Activated CD8-positive, alpha-beta T cell treated with anti-CD3 and anti-CD28 coated beads for 36 hours (primary cell): ENCODE results near the gene CD22. TPM values are rescaled to one million over a fixed set of nuclear protein-coding genes. Genes with fewer than 3 reads are reported as not detected.

Source experiments
- ATAC-seq: fragments of 200-7000 bp; cut with Tn5 transposase; one replicate; pipeline ENCODE4 v1.10.0; 2021; ENCODE audit warnings: mild to moderate bottlenecking, moderate library complexity
- CTCF ChIA-PET: fragments of 350-600 bp; sonication (Branson Sonifier 250); formaldehyde crosslinking; loops from one replicate; lab custom pipeline; 2021; ENCODE audit warnings: antibody characterized with exemption; lab: Charles Lee
- POLR2A ChIA-PET: fragments of 350-600 bp; sonication (Branson Sonifier 250); formaldehyde crosslinking; loops from one replicate; lab custom pipeline; 2021; ENCODE audit warnings: antibody characterized with exemption; lab: Charles Lee
- DNase-seq: peaks from one replicate; pipeline ENCODE4 v3.0.0-alpha.2; 2020
- H3K27ac Mint-ChIP-seq: one replicate; pipeline ENCODE4 v1.8.0; 2021; ENCODE audit warnings: mild to moderate bottlenecking, mixed read lengths
- H3K27me3 Mint-ChIP-seq: one replicate; pipeline ENCODE4 v1.8.0; 2021; ENCODE audit warnings: mixed read lengths
- H3K36me3 Mint-ChIP-seq: one replicate; pipeline ENCODE4 v1.8.0; 2021; ENCODE audit warnings: low read depth, mixed read lengths
- H3K4me1 Mint-ChIP-seq: one replicate; pipeline ENCODE4 v1.8.0; 2021; ENCODE audit warnings: low read depth, mixed read lengths
- H3K4me3 Mint-ChIP-seq: one replicate; pipeline ENCODE4 v1.8.0; 2021; ENCODE audit warnings: mild to moderate bottlenecking, moderate library complexity, mixed read lengths
- H3K9me3 Mint-ChIP-seq: one replicate; pipeline ENCODE4 v1.8.0; 2021; ENCODE audit warnings: mixed read lengths
- CTCF ChIP-seq: fragments of 200-600 bp; IDR thresholded peaks from one replicate; pipeline ENCODE4 v1.8.0; 2022; ENCODE audit warnings: antibody characterized with exemption, mild to moderate bottlenecking
- intact Hi-C: fragments of 100-400 bp; cut with micrococcal nuclease; formaldehyde crosslinking; loops from one replicate; pipeline ENCODE4 v1.10.0; 2022
- total RNA-seq, 2 experiments: library from RNA; stranded (reverse); gene quantifications; one replicate each; pipeline ENCODE4 v1.2.3, GENCODE V29; 2021

The CD22 gene
- total RNA-seq, 2 experiments from 2014 or later = 2.3 to 2.8 TPM

- CTCF ChIA-PET = no interaction called here
- no peak for DNase-seq
- H3K4me3 Mint-ChIP-seq = no peak overlapping the region
Measured at GRCh38 chr19:35365303-35365702, 36.3 kb downstream of the CD22 start.

GRCh38 chr19:35368378-35368777, 39.4 kb downstream of the CD22 start:
- CTCF ChIA-PET = no interaction called here
- no peak overlapping the region for H3K4me3 Mint-ChIP-seq
- no peaks in the 10 kb centered on the region for H3K36me3 Mint-ChIP-seq
- ATAC-seq (no peak), DNase-seq (no peak)
- H3K27ac Mint-ChIP-seq = no peak overlapping the region
- peaks cover 2% of the 10 kb centered on the region for H3K4me1 Mint-ChIP-seq
- H3K27me3 Mint-ChIP-seq = peaks cover 3% of the 10 kb centered on the region
- H3K9me3 Mint-ChIP-seq = no peaks in the 10 kb centered on the region
- intact Hi-C loops = no loop called here
- TF ChIP-seq CTCF = no peak
- POLR2A ChIA-PET = no interaction called here

More at GRCh38 chr19:35365303-35365702, 36.3 kb downstream of the CD22 start:
- H3K27ac Mint-ChIP-seq = no peak overlapping the region
- no peaks in the 10 kb centered on the region for H3K9me3 Mint-ChIP-seq
- no peaks in the 10 kb centered on the region for H3K36me3 Mint-ChIP-seq
- peaks cover 2% of the 10 kb centered on the region for H3K4me1 Mint-ChIP-seq
- intact Hi-C loops = no loop called here
- no peak for ATAC-seq
- H3K27me3 Mint-ChIP-seq = peaks cover 3% of the 10 kb centered on the region
- no peak for TF ChIP-seq CTCF
- POLR2A ChIA-PET = no interaction called here

GRCh38 chr19:35369522-35369921, 40.5 kb downstream of the CD22 start:
- no peak overlapping the region for H3K4me3 Mint-ChIP-seq
- H3K36me3 Mint-ChIP-seq = no peaks in the 10 kb centered on the region
- TF ChIP-seq CTCF = no peak
- H3K27ac Mint-ChIP-seq = no peak overlapping the region
- H3K27me3 Mint-ChIP-seq = peaks cover 3% of the 10 kb centered on the region
- no peak for DNase-seq
- ATAC-seq = no peak
- POLR2A ChIA-PET = no interaction called here
- H3K9me3 Mint-ChIP-seq = no peaks in the 10 kb centered on the region
- CTCF ChIA-PET = no interaction called here
- intact Hi-C loops = no loop called here
- H3K4me1 Mint-ChIP-seq = peaks cover 6% of the 10 kb centered on the region

- ChIA-PET CTCF (no interaction called here), POLR2A (no interaction called here)
- Mint-ChIP-seq H3K27me3 (peaks cover 3% of the 10 kb centered on the region), H3K9me3 (no peaks in the 10 kb centered on the region), H3K36me3 (no peaks in the 10 kb centered on the region), H3K4me1 (peaks cover 15% of the 10 kb centered on the region), H3K27ac (no peak within 1 kb of the TSS), H3K4me3 (no peak within 1 kb of the TSS)
- DNase-seq (no peak), ATAC-seq (no peak)
- TF ChIP-seq CTCF = no peak
- intact Hi-C loops = no loop called here
Measured at GRCh38 chr19:35370722-35371121, 41.7 kb downstream of the CD22 start, which contains the start of gene GPR42. Gene GPR42 (plus strand): TSS chr19:35371068. CDS start chr19:35371360, 292 bp downstream.

GRCh38 chr19:35373492-35373891, 44.5 kb downstream of the CD22 start:
- TF ChIP-seq CTCF = no peak
- ChIA-PET CTCF (interaction anchor here (1.0 kb wide), 1 partner anchor 15 kb away, joined by 3 read pairs; the partner anchor contains the start of gene FFAR3), POLR2A (interaction anchor here (1.2 kb wide), 1 partner anchor 18 kb away, joined by 3 read pairs; no protein-coding TSS in a partner anchor)
- H3K4me1 Mint-ChIP-seq = peaks cover 21% of the 10 kb centered on the region
- ATAC-seq = no peak
- H3K9me3 Mint-ChIP-seq = no peaks in the 10 kb centered on the region
- H3K36me3 Mint-ChIP-seq = no peaks in the 10 kb centered on the region
- intact Hi-C loops = no loop called here
- H3K27me3 Mint-ChIP-seq = peaks cover 4% of the 10 kb centered on the region
- no peak for DNase-seq
- H3K4me3 Mint-ChIP-seq = no peak overlapping the region
- H3K27ac Mint-ChIP-seq = no peak overlapping the region
